NCI-H187 (cell line): ENCODE results near the gene ANXA2R.

Experiments
- DNase-seq, 2 experiments: peaks; one replicate each; lab custom pipeline; 2025; lab: John Stamatoyannopoulos, UW

ANXA2R gene

GRCh38 chr5:43000111-43000840 is 39.8 kb downstream of the ANXA2R start:
- no peak for DNase-seq

GRCh38 chr5:42995360-42995751 is 44.8 kb downstream of the ANXA2R start:
- DNase-seq = no peak

GRCh38 chr5:42994555-42995359 is 45.4 kb downstream of the ANXA2R start:
- DNase-seq = peak; percentile 80 to 98

- no peak for DNase-seq
These were observed 45.9 kb downstream of the ANXA2R start for GRCh38 chr5:42994246-42994554.

GRCh38 chr5:42993516-42994245 is 46.4 kb downstream of the ANXA2R start:
- no peak for DNase-seq

GRCh38 chr5:42992088-42992879 is 47.8 kb downstream of the ANXA2R start:
- peak; percentile 60 to 73 for DNase-seq

- DNase-seq = no peak
These were observed 48.6 kb downstream of the ANXA2R start for GRCh38 chr5:42991404-42992087.

- DNase-seq = no peak
These were observed 49.2 kb downstream of the ANXA2R start for GRCh38 chr5:42990892-42991291.
